NCI-H82 treated with DMSO at 0.1 percent for 48 hours (cell line): ENCODE data around the gene ADAMTS3.

ENCODE experiments used
- DNase-seq: peaks from one replicate; lab custom pipeline; 2025; ENCODE audit not compliant: unreplicated experiment; lab: John Stamatoyannopoulos, UW

ADAMTS3 gene

GRCh38 chr4:72302981-72303704 is 265.9 kb downstream of the ADAMTS3 start:
- peak; percentile 19 for DNase-seq

- no peak for DNase-seq
Measured at GRCh38 chr4:72301759-72302158, 267.3 kb downstream of the ADAMTS3 start.

- no peak for DNase-seq
Measured at GRCh38 chr4:72300126-72300525, 268.9 kb downstream of the ADAMTS3 start.

GRCh38 chr4:72295966-72296557 is 273.0 kb downstream of the ADAMTS3 start:
- DNase-seq, result peak; percentile 16

- no peak for DNase-seq
Measured at GRCh38 chr4:72290737-72291136, 278.3 kb downstream of the ADAMTS3 start.

- no peak for DNase-seq
Measured at GRCh38 chr4:72286910-72287309, 282.1 kb downstream of the ADAMTS3 start.

GRCh38 chr4:72286185-72286584 is 282.8 kb downstream of the ADAMTS3 start:
- DNase-seq, result no peak

GRCh38 chr4:72283357-72283756 is 285.7 kb downstream of the ADAMTS3 start:
- DNase-seq, result no peak

- no peak for DNase-seq
Measured at GRCh38 chr4:72280252-72280651, 288.8 kb downstream of the ADAMTS3 start.

- no peak for DNase-seq
Measured at GRCh38 chr4:72275381-72275780, 293.6 kb downstream of the ADAMTS3 start.

- DNase-seq, result no peak
Measured at GRCh38 chr4:72274251-72274650, 294.8 kb downstream of the ADAMTS3 start.

- no peak for DNase-seq
Measured at GRCh38 chr4:72255269-72255668, 313.8 kb downstream of the ADAMTS3 start.

GRCh38 chr4:72243641-72244040 is 325.4 kb downstream of the ADAMTS3 start:
- no peak for DNase-seq

GRCh38 chr4:72239487-72240116 is 329.4 kb downstream of the ADAMTS3 start:
- DNase-seq, result no peak
